ENCODE results near the gene NWD2.
"Not testable (repeated sequence)": the region's sequence is repeated elsewhere in the genome, so short reads cannot be mapped to it uniquely, and the experiment has no call there.

NWD2 gene

DNA sequence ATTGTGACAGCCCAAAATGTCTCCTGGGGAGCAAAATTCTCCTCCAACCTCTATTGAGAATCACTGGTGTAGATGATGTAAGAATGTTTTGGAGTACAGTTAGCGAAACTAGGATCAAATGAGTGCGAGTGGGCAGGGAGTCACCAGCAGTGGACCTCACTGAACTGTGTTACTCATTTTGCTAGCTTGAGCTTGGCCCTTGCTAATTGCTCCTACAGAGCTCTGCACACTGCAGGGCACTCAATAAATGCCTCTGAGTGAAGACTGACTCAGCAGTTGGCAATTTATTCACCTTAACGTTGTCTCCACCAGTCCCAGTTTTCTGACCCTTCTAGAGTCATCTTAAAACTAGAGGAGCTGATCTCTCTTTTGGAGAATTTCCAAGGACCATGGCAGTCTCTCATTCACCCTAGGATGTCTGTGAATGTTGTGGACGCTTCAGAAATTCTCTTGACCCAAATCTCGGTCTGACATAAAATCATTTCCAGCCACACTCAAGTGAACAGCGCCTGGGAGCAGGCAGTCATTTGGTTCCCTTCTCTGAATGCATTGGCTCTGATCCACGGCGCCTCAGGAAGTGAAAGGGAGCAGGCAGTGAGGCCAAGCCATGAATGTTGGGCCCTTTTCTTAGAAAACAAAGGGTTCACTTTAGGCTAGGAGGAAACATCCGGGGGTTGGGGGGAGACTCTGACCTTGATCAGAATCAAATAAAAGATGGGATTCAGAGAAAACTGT, 148.1 kb downstream of the NWD2 start:
- no peak for DNase-seq

DNA sequence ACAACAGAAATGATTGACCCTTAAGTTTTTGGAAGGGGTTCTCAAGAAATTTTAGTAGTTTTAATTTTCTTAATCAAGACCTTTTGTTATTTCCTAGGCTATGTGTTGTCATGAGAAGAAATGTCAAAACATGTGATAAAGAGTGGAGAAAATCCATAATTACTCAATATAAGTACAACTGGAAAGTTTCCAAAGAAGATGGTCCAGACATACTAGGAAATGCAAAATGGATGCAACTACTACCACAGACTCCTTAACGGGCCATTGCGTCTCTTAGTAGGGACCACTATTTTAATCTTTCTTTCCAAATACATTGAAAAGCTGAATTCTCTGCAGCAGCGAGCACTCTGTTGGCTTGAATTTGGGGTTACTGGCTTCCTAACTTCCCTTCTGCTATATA, 148.8 kb downstream of the NWD2 start:
- no peak for DNase-seq

DNA sequence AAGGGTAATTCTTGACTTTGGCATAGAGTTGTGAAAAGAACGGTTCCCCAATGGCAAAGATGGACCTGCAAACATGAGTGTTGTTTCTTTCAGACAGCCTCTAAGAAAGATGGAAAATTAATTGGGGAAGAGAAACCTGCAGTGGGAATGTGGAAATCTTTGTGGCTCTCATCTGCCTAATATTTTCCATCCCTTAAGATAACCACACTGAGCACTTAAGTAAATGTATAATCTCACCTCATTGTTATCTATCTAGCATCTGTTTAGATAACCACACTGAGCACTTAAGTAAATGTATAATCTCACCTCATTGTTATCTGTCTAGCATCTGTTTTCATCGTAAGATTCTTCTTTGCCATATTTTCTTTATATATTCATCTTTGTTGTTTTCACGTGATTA, 149.3 kb downstream of the NWD2 start:
- DNase-seq, result no peak

DNA sequence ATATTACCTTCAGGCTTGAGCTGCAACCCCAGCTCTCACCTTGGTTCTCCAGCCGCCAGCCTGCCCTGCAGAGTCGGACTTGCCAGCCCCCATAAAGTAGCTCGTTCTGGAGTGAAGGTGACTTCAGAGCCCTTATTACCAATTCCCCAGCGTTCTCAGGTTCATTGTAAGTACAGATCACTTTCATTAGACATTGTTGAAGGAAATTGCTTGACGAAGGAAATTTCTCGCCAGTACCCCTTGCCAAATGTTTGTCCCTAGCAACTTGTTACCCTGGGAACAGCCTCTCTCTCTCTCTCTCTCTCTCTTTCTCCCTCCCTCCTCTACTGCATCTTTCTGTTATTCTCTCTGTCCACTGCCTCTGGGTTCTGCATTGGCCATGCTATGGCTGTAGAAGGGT, 153.0 kb downstream of the NWD2 start:
- DNase-seq, result no peak

DNA sequence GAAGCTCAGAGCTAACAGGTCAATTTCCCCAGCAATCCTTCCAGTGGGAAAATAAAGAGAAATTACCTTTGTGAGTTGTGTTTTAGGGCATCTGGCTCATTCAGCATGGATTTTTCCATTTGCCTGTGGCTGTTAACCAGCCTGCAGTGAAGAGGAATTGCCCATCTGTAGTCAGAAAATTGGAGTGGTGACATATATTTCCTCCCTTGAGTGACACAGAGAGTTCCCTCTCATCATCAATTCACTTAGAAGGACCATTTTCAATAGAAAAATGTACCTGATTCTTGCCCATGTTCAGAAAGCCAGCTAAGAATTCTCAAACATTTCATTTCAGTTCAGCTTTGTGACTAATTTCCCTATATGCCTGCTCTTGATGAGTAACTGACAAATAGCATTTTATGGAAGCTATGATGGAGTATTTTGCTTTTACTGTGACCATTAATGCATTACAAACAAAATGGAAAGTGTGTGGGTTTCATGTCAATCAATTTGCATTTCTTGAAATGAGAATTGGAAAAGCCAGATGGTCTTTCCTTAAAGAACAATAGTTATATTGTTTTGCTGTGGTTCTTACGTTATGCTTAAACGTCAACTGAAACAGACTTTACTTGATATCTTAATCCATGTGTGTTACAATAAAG, 155.8 kb downstream of the NWD2 start:
- no peak for DNase-seq

DNA sequence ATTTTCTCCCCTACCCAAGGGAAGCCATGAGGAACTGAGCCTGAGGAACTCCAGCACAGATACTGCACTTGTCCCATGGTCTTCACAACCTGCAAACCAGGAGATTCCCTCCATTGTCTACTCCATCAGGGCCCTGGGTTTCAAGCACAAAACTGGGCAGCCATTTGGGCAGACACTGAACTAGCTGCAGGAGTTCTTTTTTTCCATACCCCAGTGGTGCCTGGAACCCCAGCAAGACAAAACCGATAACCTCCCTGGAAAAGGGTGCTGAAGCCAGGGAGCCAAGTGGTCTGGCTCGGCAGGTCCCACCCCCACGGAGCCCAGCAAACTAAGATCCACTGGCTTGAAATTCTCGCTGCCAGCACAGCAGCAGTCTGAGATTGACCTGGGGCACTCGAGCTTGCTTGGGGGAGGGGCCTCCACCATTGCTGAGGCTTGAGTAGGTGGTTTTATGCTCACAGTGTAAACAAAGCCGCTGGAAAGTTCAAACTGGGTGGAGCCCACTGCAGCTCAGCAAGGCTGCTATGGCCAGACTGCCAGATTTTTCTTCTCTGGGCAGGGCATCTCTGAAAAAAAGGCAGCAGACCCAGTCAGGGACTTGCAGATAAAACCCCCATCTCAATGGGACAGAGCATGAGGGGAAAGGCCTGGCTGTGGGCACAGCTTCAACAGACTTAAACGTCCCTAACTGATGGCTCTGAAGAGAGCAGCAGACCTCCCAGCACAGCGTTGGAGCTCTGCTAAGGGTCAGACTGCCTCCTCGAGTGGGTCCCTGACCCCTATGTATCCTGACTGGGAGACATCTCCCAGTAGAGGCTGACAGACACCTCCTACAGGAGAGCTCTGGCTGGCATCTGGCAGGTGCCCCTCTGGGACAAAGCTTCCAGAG, 163.6 kb downstream of the NWD2 start:
- DNase-seq, result not testable (repeated sequence)

DNA sequence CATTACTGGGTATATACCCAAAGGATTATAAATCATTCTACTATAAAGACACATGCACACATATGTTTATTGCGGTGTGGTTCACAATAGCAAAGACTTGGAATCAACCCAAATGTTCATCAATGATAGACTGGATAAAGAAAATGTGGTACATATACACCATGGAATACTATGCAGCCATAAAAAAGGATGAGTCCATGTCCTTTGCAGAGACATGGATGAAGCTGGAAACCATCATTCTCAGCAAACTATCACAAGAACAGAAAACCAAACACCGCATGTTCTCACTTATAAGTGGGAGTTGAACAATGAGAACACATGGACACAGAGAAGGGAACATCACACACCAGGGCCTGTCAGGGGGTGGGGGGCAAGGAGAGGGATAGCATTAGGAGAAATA, 169.1 kb downstream of the NWD2 start:
- not testable (repeated sequence) for DNase-seq

DNA sequence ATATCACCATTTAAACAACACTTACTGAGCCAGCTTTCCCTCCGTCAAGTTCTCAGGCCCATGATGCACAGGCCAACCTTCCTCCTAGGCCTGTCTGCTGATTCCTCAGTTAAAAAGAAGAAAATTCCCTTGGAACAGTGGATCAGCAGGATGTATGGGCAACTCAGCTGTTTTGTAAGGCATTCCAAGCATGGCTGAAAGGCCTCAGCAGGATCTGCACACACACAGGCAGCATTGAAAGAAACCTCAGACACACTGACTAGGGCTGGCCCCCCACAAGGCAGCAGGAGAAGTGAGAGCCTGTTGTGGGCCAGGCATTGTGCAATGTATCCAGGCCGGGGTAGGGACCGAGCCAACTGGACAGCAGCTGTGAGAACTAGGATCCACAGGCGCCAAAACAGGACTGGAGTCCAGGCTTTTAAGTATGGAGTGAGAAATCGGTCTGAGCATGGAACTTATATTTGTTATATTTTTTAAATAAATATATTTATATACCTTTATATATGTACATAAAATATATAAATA, 171.4 kb downstream of the NWD2 start:
- no peak for DNase-seq

DNA sequence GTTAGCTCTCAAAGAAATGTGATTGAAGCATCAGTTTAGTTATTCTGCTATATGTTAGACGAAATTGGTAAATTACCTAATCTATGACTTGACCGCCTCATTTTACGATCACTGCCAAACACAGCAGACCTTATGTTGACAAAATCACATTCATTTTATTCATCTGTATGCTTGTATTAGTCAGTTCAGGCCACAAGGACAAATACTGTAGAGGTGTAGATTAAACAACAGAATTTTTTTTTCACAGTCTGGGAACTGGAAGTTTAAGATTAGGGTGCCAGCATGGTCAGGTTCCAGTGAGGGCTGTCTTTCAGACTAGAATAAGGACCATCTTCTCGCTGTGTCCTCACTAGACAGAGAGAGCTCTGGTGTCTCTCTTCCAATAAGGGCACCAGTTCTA, 177.1 kb downstream of the NWD2 start:
- no peak for DNase-seq

DNA sequence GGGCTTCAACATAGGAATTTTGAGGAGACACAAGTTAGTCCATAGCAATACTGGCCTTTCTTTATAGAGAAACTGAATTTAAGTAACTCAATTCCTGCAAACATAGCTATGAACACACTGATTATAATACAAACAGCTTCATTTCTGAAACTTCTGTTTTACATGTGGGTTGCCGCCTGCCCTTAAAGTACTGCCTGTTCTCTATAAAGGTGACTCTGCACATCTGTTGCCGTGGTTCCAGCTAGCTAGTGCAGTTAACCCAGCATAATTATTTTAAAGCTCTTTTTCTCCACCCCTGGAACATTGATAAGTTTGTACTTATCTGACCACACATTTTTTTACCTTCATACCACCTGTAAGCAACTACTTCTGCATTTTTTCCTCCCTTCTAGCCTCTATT, 177.6 kb downstream of the NWD2 start:
- DNase-seq, result no peak

DNA sequence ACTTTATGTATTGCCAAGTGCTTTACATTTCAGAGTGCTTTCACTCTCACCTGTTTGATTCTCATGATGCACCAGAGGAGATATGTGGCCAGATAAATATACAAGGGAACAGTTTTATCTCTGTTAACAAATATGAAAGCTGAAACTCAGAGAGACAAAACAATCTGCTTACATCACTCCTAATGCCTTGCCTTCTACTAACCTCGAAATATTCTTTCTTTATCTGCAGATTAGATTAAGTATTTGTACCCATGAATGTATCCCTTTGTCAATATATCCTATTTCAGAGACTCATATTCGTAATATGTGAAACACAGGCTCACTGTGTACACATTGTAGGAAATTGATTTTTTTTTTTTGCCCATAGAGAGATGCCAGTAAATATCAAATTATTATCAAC, 178.1 kb downstream of the NWD2 start:
- no peak for DNase-seq

DNA sequence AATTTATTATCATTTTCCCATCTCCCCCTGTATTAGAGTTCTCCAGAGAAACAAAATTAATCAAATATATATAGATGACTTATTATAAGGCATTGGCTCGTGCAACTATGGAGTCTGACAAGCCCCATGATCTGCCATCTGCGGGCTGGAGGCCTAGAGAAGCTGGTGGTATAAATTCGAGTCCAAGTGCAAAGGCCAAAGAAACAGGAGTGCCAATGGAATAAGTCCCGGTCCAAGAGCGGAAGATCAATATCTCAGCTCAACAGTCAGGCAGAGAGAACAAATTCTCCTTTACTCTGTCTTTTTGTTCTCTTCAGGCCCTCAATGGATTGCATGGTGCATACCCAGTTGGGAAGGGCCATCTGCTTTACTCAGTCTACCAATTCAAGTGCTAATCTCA, 178.8 kb downstream of the NWD2 start:
- DNase-seq, result no peak

DNA sequence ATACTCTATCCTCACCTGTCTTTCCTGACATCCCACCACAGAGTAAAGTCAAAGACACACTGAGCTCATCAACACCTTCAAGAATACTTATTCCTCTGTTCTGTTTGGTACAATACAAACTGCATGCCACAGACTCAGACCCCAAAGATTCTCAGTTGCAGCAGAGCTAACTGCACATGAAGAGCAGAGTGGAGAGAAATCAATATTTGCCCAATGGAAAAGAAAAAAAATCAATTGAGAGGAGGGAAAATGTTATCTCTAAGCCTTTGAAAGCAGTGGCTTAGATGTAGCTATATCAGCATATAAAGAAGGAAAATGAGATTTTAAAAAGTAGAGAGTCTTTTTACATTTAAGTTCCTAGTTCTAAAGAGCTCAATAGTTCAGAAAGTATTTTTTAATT, 180.2 kb downstream of the NWD2 start:
- no peak for DNase-seq

DNA sequence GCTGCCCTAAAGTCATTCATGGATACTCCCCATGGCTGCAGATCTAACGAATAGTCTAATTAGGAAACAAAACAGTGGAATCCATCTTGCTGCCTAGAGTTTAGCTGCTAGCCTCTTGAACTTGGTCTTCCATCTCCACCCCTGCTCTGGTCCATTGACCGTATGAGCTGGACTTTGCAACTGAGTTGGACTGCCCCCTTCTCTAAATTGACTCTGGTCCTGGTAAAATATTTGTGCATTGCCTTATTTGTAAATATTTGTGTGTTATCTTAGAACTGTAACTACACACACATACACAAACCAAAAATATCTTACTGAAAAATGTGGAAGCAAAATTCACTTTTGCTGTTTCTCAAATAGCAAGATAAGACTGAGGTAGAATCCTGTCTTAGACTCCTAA, 181.3 kb downstream of the NWD2 start:
- DNase-seq, result no peak

DNA sequence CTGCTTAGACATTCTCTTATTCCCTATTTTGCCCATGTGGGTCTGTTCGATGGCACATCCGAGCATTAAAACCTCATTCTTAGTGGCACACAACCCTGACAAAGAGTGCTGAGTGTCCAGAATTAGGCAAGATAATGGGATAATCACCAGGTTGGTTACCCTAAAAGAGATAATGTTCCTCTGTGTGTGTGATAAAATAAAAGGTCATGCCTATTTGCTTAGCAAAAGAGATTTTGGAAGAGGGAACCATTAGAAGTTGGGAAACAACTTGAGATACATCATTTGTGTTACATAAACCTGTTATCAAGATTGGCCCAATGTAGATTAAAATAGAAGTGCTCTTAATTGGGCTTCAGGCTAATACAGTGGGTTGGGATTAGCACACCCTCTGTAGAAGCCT, 182.7 kb downstream of the NWD2 start:
- no peak for DNase-seq

DNA sequence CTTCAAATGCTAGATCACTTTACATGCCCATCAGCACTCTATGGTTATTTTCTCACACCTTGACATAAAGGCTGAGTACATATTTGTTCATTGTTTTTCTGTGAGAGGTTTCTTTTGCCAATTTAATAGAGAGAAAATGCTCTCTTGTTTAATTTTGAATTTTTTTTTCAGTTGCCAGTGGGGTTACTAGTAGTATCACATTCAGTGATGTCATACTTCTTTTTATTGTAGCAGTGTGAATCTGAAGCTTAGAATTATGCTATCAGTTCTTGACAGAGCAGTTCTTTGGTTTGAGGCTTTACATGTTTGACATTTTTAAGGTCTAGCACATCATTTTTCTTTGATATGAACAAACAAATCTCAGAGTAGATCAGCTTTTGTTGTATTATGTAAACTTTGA, 185.4 kb downstream of the NWD2 start:
- no peak for DNase-seq

DNA sequence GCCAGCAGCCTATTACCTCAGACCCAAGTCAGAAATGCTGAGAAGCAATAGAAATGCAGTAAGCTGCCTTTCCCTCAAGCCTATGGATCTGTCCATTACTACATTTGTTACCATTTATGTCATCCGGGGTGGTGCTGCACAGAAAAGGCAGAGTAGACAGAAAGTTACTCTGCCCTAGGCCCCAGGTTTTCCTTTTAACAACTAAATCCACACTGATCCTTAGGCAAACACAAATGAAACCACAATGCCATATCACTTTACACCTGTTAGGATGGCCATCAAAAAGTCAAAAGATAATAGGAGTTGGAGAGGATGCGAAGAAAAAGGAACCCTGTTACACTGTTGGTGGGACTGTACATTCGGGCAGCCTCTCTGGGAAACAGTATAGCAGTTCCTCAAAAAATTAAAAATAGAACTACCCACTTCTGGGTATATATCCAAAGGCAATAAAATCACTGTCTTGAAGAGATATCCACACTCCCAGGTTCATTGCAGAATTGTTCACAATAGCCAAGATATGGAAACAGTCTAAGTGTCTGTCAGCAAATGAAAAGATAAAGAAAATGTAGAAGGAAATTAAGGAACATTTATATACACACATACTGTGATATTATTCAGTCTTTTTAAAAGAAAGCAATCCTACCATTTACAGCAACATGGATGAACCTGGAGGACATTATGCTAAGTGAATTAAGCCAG, 186.3 kb downstream of the NWD2 start:
- no peak for DNase-seq

DNA sequence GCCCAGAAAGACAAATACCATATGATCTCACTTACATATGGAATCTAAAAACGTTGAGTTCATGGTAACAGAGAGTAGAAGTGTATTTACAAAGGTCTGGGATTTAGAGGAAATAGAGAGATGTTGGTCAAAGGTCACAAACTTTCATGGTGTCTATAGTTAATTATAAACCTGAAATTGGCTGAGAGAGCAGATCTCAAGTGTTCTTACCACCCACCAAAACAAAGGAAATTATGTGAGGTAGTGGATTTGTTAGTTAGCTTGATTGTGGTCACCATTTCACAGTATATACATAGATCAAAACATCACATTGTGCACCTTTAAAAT, 186.8 kb downstream of the NWD2 start:
- no peak for DNase-seq

DNA sequence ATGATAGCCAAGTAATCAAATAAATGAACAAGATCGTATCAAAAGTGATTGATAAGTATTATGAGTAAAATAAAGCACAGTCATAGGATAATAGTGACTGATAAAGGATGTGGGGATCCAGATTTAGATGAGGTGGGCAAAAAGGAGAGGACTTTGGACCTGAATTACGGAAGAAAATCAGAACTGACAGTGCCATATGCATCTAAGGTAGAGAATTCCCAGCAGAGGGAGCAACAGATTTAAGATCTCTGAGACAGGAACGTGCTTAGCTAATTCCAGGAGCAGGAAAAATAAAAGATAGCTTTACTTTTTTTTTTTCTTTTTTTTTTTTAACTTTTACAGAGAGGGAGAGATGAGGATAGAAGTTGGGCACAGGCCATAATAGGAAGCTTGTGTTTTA, 189.9 kb downstream of the NWD2 start:
- no peak for DNase-seq

DNA sequence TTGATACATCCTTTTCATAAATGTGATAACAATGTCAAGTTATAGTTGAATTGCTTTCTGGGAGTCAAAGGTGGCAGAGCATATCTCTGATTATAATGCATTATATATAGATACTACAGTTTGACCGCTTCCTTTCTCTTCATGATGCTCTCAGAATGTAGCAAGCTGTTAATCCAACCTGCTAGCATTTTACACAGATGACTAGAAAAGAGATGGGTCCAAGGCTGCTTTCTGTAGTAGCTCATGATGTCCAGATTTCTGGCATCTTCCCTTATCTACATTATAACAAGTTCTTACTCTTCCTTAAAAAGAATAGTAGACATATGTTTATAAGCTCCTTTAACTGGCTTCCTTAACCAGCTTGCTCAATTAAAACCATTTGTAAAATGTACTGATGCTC, 192.0 kb downstream of the NWD2 start:
- no peak for DNase-seq

DNA sequence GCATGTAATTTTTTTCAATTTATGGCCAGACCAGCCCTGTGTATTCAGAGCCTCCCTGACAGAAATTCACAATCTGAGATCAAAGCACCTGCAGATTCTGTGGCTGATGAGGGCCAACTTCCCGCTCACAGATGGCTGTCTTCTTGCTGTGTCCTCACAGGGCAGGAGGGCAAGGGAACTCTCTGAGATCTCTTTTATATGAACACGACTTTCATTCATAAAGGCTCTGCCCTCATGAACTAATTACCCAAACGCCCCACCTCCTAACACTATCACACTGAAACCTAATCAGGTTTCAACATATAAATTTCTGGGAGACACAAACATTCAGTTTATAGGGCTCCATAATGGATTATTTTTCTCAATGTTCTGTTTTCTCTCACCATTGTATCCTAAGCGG, 192.6 kb downstream of the NWD2 start:
- DNase-seq, result no peak

DNA sequence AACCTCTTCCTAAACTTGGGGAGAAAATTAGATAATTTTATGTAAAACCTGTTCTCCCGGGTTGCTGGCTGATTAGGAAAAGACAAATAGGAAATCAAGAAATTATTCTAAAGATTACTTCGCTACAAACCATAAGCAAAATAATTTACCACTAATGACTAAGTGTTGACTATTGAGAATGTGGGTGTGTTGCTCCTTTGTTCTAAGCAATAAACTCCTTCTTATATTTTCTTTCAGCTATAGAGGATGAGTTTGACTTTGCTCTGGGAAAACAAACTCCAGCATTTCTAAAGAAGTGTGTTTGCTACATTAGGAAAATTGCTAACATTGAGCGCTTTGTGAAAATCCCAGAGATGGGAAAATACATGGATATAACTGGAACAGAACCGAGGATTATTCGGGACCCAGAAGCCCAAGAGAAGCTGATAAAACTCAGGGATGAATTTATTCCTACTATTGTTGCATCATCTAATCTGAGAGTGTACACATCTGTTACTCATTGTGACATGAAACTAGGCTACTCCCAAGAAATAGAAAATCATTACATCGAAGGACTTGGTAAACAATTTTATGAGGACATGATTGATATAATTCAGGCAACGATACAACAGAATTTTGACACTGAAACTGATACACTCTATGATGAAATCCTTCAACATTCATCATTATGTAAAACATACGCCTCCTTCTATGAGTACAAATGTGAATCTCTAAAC, 194.2 kb downstream of the NWD2 start:
- DNase-seq, result no peak

All from stimulated activated naive CD4-positive, alpha-beta T cell treated with Interleukin-2 at 50 U/mL for 16 hours (primary cell).